GM12892 (cell line): Measurements from ENCODE around the gene RLN2. TPM values are rescaled to one million over a fixed set of nuclear protein-coding genes. Genes with fewer than 3 reads are reported as not detected.
A peak's percentile ranks its signal among the peaks of the same experiment; 100 is the strongest.
"Not testable (repeated sequence)": the region's sequence is repeated elsewhere in the genome, so short reads cannot be mapped to it uniquely, and the experiment has no call there.

Experiments
- DNase-seq: peaks from one replicate; pipeline ENCODE4 v3.0.0; 2011; ENCODE audit not compliant: insufficient read length
- FAIRE-seq: peaks from 2 replicates; lab custom pipeline; 2011; peaks lifted over from hg19 to GRCh38; lab: Jason Lieb, UNC
- POLR2A ChIP-seq: IDR thresholded peaks from 2 replicates; pipeline ENCODE4 v1.6.1; 2011; ENCODE audit warnings: low read depth, low read length, control low read depth
- POLR2AphosphoS5 ChIP-seq: IDR thresholded peaks from 2 replicates; pipeline ENCODE4 v1.6.1; 2011; ENCODE audit warnings: low read depth, low read length, control low read depth
- TAF1 ChIP-seq: IDR thresholded peaks from 2 replicates; pipeline ENCODE4 v1.6.1; 2011; ENCODE audit warnings: low read depth, mild to moderate bottlenecking, control low read depth, low read length, borderline replicate concordance
- polyA plus RNA-seq: library from polyadenylated mRNA; unstranded; fragments of >200 nt; gene quantifications from one replicate; pipeline ENCODE4 v1.2.1, GENCODE V29; 2012; ENCODE audit warnings: missing spikeins, inconsistent platforms; ENCODE audit not compliant: missing spikeins

RLN2 gene, protein sequence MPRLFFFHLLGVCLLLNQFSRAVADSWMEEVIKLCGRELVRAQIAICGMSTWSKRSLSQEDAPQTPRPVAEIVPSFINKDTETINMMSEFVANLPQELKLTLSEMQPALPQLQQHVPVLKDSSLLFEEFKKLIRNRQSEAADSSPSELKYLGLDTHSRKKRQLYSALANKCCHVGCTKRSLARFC
- polyA plus RNA-seq, result 7.2 TPM

DNA sequence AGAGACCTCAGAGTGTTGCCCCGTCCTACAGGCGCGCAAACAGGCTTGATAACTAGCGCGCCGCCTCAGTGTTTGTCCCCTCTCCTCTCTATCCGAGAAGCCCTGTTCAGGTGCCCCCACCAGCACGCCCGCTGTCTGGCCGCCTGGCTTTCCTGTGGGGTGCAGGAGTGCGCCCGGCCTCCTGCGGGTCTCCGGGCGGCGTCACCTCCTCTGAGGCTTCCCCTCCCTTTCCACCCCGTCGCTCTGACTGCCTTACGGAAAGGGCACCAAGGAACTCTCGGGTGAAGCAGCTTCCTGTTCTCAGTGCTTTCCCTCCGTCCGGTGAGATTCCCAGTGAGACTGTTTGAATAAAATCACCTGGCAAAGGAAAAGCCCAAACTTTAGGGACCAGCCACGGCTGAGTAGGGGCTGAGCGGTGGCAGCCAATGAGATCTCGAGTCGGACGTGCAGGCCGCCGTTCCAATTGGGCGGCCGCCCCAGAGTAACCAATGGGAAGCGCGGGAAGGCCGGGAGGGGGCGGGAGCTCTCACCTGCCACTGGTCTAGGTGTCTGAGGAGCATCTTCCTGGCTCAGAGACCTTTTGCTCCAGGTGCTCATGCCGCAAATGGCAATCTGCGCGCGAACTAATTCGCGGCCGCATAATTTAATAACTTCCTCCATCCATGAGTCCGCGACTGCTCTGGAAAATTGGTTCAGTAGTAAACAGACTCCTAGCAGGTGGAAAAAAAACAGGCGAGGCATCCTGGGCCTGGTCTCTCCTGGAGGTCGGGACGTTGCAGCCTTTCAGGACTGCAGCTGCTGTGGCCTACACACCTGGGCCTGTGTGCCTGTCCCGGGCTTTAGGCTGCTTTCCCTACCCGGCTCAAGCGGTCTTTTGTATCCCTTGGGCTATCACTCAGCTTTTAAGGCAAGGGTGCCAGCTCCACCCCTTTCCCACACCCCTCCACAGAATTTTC, at the start of gene RLN2:
Gene RLN2, minus strand, starts transcription at position 877 of the 956 bp plus-strand sequence. Its CDS starts 136 bp downstream, at position 741.
- not testable (repeated sequence) for DNase-seq
- FAIRE-seq, result peak; percentile 100

DNA sequence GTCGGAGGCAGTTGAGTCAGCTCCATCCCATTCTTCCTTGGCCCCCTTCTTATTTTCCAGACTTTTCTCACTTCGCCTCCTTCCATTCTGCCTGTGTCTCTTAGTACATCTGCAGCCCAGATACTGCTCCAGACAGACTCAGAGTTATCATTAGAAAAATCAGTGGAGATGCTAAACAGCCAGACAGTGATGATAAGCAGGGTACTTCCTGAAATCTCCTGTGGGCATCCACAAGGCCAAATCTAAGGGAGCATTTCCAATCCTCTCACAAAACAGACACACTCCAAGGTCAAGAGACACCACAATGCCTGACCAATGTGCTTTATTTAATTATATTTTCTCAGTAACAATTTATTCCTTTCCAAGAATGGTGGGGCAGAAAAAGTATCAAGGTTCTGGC, 49.7 kb upstream of the RLN2 start:
- no peak for DNase-seq
- FAIRE-seq, result no peak
- TF ChIP-seq TAF1 (no peak), POLR2A (no peak)

DNA sequence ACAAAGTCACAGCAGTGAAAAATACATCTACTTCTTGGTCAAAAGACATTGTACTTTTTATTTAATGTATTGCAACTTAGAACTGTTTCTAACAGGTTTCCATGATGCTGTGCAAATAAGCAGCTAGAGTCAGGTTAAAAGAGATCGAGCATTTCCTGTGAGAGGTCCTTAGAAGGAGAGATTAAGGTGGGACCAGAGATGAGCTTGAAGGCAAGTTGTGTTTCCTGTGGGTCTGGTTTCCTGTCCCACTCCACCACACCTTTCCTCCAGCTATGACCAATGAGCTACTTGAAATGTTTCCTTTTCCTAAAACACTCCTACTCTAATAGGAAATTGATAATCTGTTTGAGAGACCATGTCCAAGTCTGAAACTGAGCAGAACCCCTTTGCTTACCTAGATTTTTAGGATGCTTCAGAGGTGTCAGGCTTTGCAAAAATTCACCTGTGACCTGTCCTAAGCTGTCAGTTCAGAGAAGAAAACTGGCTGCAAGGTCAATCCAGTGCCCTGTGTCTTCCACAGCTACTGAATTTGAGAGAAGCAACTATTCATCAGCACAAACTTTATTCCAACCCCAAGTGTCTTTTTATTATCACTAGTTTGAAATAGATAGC, 48.2 kb upstream of the RLN2 start:
- no peak for DNase-seq
- no peak for TF ChIP-seq POLR2A
- FAIRE-seq, result no peak

DNA sequence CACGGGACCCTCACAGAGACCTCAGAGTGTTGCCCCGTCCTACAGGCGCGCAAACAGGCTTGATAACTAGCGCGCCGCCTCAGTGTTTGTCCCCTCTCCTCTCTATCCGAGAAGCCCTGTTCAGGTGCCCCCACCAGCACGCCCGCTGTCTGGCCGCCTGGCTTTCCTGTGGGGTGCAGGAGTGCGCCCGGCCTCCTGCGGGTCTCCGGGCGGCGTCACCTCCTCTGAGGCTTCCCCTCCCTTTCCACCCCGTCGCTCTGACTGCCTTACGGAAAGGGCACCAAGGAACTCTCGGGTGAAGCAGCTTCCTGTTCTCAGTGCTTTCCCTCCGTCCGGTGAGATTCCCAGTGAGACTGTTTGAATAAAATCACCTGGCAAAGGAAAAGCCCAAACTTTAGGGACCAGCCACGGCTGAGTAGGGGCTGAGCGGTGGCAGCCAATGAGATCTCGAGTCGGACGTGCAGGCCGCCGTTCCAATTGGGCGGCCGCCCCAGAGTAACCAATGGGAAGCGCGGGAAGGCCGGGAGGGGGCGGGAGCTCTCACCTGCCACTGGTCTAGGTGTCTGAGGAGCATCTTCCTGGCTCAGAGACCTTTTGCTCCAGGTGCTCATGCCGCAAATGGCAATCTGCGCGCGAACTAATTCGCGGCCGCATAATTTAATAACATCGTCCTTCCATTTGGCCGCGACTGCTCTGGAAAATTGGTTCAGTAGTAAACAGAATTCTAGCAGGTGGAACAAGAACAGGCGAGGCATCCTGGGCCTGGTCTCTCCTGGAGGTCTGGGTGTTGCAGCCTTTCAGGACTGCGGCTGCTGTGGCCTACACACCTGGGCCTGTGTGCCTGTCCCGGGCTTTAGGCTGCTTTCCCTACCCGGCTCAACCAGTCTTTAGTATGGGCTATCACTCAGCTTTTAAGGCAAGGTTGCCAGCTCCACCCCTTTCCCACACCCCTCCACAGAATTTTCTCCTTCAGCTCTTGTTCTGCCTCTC, 34.8 kb upstream of the RLN2 start, which contains the start of gene RLN1:
Gene RLN1, minus strand, starts transcription at position 885 of the 990 bp plus-strand sequence. Its CDS starts 130 bp downstream, at position 755.
- peak; percentile 100 for FAIRE-seq

DNA sequence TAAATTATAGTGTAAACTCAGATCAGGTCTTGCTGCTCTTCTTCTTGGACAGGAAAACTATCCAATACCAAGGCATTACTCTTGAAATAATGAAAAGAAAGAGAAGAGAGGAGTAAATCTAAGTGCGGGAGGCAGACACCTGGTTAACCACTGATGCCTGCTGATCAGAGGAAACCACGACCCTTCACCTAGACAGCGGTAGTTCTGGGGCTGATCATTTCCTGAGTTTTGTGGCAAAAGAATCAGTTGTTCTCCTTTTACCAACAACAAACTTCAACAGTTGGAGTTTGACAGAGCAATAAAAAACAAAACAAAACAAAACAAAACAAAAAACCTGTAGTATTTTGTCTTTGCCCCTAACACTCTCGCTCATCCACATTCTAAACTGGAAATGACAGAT, 32.2 kb upstream of the RLN2 start:
- TF ChIP-seq POLR2AphosphoS5 (no peak), POLR2A (no peak), TAF1 (no peak)
- FAIRE-seq (peak; percentile 91), DNase-seq (no peak)

More for the DNA sequence above, 34.8 kb upstream of the RLN2 start, which contains the start of gene RLN1:
- DNase-seq, result peak; percentile 7

DNA sequence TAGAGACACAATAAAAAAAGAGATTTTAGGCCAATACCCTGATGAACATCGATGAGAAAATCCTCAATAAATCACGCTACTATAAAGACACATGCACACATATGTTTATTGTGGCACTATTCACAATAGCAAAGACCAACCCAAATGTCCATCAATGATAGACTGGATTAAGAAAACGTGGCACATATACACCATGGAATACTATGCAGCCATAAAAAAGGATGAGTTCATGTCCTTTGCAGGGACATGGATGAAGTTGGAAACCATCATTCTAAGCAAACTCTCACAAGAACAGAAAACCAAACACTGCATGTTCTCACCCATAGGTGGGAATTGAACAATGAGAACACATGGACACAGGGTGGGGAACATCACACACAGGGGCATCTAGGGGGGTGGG, 26.8 kb upstream of the RLN2 start:
- FAIRE-seq, result not testable (repeated sequence)

DNA sequence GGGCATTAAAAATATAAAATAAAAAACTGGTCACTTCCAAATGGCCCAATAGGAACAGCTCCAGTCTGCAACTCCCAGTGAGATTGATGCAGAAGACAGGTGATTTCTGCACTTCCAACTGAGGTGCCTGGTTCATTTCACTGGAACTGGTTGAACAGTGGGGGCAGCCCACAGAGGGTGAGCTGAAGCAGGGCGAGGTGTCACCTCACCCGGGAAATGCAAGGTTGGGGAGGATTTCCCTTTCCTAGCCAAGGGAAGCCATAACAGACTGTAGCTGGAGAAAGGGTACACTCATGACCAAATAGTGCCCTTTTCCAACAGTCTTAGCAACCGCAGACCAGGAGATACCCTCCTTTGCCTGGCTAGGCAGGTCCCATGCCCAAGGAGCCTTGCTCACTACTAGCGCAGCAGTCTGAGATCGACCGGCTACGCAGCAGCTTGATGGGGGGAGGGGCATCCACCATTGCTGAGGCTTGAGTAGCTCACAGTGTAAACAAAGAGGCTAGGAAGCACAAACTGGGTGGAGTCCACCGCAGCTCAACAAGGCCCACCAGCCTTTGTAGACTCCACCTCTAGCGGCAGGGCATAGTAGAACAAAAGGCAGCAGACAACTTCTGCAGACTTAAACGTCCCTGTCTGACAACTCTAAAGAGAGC, 22.5 kb upstream of the RLN2 start:
- FAIRE-seq (no peak), DNase-seq (no peak)
- no peak for TF ChIP-seq POLR2A
- no peak for TF ChIP-seq POLR2AphosphoS5
- no peak for TF ChIP-seq TAF1

More for the DNA sequence above, 26.8 kb upstream of the RLN2 start:
- not testable (repeated sequence) for DNase-seq

DNA sequence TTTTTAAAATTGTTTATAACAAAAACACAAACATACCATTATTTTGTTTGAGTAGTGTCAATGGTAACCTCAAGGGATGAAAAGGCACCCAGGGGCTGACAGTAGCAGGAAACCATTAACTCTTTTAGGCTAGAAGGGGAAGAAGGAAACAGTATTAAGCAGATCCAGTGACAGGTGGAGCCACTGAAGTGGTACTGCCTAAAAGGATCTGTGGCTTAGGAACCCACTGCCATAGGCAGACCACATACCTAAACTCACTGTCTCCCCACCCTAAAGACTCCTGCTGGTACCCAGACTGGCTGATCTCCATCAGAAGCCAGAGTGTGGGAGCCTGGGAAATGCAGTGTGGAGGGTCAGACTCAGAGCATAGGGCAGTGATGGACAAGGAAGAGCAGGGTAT, 21.7 kb upstream of the RLN2 start:
- TF ChIP-seq TAF1 (no peak), POLR2AphosphoS5 (no peak), POLR2A (no peak)
- DNase-seq (no peak), FAIRE-seq (no peak)

DNA sequence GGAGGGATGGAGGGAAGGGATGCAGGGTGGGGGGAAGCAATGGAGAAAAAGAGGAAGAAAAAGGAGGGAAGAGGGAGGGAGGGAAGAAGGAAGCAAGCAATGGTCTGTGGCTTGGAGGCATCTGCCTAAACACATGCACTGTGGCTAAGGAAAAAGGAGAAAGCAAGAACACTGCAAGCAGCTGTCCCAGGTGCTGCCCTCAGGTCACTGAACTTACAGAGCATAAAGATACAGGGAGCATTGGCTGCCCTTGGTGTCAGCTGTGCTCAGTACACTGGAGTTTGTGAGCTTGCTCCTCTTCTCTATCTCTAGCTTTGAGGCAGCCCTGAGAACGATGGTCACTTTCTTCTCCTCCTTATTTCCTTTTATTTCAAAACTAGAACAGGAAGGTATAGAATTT, 17.1 kb upstream of the RLN2 start:
- DNase-seq, FAIRE-seq: not testable (repeated sequence)

DNA sequence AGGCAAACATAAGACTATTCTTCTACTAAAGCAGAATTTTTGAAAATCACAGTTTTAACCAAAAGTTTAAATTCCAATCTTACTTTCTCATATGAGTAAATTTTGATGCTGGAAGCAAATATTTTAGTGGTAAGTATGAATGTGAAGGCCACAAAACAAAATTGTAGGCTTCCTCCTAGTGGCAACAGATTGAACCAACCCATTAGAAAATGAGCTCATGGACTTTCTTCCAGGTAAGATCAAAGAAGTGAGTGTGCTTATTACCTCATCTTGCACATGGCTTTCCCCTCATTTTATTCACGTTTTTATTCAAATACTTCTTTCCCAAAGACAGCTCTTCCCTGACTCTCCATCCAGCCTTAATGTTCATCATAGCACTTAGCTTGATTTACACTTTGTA, 16.5 kb upstream of the RLN2 start:
- no peak for TF ChIP-seq POLR2AphosphoS5
- no peak for TF ChIP-seq POLR2A
- no peak for TF ChIP-seq TAF1
- DNase-seq, result no peak
- no peak for FAIRE-seq

DNA sequence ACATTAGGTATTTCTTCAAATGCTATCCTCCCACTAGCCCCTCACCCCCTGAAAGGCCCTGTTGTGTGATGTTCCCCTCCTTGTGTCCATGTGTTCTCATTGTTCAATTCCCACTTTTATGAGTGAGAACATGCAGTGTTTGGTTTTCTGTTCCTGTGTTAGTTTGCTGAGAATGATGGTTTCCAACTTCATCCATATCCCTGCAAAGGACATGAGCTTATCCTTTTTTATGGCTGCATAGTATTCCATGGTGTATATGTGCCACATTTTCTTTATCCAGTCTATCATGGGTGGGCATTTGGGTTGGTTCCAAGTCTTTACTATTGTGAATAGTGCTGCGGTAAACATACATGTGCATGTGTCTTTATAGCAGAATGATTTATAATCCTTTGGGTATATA, 11.9 kb upstream of the RLN2 start:
- not testable (repeated sequence) for FAIRE-seq, DNase-seq
